SK-N-MC (cell line): Measurements from ENCODE around the gene CD69.

Source experiments
- EZH2 ChIP-seq: fragments of 200-600 bp; sonication (generic); IDR thresholded peaks from one replicate; pipeline ENCODE4 v1.6.1; 2017; ENCODE audit warnings: antibody characterized with exemption
- POLR2AphosphoS5 ChIP-seq: IDR thresholded peaks from 2 replicates; pipeline ENCODE4 v1.6.1; 2012; ENCODE audit warnings: mild to moderate bottlenecking, low read depth, low read length, borderline replicate concordance

- TF ChIP-seq EZH2 (no peak), POLR2AphosphoS5 (no peak)
Observed at GRCh38 chr12:9763025-9763424, 2.3 kb upstream of the CD69 start.
